NB4 (cell line): ENCODE results near the gene MEN1.

Experiments
- MYC ChIP-seq: IDR thresholded peaks from 2 replicates; pipeline ENCODE4 v1.6.1; 2011; ENCODE audit warnings: low read depth, low read length
- POLR2A ChIP-seq: IDR thresholded peaks from 2 replicates; pipeline ENCODE4 v1.6.1; 2011; ENCODE audit warnings: mild to moderate bottlenecking; ENCODE audit not compliant: insufficient read length; ENCODE audit errors: extremely low read depth
- TF ChIP-seq, protein P1 (sequence below): IDR thresholded peaks from one replicate; pipeline ENCODE4 v1.5.1; 2012; ENCODE audit warnings: low read depth, low read length
- TF ChIP-seq, protein P2 (sequence below): IDR thresholded peaks from 2 replicates; pipeline ENCODE4 v1.6.1; 2011; ENCODE audit warnings: low read depth, low read length

DNA sequence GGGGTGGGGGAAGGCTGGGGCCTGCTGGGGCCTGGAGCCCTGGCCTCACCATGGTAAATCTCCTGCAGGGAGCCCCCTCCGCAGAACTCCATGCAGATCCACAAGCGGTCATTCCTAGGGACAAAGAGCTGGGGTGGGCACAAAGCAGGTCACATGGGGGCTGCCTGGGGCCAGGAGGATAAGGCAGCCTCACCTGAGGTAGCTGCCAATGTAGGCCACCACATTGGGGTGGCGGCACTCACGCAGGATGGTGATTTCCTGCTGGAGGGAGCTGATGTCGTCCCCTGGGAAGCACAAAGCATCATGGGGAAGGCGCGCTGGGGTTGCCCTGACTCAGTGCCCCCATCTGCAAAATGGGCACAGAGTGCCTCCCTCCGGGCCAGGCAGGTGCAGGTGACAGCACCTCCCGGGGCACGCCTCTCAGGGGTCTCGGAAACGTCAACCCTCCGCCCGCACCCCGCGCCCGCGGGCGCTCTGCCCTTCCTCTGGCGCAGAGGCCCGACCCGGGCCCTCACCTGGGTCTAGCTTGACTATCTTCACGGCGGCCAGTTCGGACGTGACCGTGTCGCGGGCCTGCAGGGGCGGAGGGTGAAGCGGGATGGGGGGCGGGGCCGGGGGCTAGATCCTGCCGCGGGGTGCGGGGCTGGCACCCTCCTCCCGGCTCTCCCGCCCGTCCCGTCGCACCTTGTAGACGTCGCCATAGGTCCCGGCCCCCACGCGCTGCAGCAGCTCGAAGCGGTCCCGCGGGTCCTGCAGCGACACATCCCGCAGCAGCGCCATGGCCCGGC is 7.8 kb downstream of the MEN1 start:
- TF ChIP-seq, protein P1, sequence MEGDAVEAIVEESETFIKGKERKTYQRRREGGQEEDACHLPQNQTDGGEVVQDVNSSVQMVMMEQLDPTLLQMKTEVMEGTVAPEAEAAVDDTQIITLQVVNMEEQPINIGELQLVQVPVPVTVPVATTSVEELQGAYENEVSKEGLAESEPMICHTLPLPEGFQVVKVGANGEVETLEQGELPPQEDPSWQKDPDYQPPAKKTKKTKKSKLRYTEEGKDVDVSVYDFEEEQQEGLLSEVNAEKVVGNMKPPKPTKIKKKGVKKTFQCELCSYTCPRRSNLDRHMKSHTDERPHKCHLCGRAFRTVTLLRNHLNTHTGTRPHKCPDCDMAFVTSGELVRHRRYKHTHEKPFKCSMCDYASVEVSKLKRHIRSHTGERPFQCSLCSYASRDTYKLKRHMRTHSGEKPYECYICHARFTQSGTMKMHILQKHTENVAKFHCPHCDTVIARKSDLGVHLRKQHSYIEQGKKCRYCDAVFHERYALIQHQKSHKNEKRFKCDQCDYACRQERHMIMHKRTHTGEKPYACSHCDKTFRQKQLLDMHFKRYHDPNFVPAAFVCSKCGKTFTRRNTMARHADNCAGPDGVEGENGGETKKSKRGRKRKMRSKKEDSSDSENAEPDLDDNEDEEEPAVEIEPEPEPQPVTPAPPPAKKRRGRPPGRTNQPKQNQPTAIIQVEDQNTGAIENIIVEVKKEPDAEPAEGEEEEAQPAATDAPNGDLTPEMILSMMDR, result no peak
- no peak for TF ChIP-seq POLR2A
- TF ChIP-seq MYC, result no peak
- TF ChIP-seq, protein P2, sequence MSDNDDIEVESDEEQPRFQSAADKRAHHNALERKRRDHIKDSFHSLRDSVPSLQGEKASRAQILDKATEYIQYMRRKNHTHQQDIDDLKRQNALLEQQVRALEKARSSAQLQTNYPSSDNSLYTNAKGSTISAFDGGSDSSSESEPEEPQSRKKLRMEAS, result no peak
